Thyroid gland (tissue), 4 donors: ENCODE measurements around the gene TNIP2.
"Not testable (repeated sequence)": the region's sequence is repeated elsewhere in the genome, so short reads cannot be mapped to it uniquely, and the experiment has no call there.

Experiments used
- CTCF ChIP-seq, 6 experiments: fragments of 200-600 bp in 3 of 6; fragments of 450-650 bp in 3 of 6; sonication (generic) in 3 of 6; IDR thresholded peaks; one replicate each; pipeline ENCODE4 v1.5.1; 2016 to 2019; ENCODE audit warnings: antibody characterized with exemption in 6 of 6, mild to moderate bottlenecking in 2 of 6, inconsistent platforms in 1 of 6, moderate library complexity in 1 of 6
- POLR2A ChIP-seq, 2 donors: fragments of 450-650 bp; IDR thresholded peaks; one replicate each; pipeline ENCODE4 v1.6.1; 2017; ENCODE audit warnings: antibody characterized with exemption in 2 of 2, mild to moderate bottlenecking in 2 of 2, moderate library complexity in 1 of 2

DNA sequence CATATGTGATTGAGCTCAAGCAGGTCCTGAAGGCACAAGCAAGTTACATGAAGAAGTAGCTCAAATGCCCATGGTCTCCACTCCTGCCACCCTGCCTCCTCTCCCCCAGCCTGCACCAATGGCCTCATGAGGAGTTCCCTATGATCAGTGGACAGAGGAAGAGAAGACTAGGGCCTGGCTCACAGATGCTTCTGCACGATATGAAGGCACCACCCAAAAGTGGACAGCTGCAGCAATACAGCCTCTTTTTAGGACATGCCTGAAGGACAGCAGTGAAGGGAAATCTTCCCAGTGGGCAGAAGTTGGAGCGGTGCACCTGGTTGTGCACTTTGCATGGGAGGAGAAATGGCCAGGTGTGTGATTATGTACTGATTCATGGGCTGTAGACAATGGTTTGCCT, 17.8 kb downstream of the TNIP2 start:
- TF ChIP-seq CTCF, POLR2A (IDR thresholded peaks at IDR 0.05): not testable (repeated sequence)
